A549 (cell line): ENCODE results near the gene MSN. TPM values are rescaled to one million over a fixed set of nuclear protein-coding genes. Genes with fewer than 3 reads are reported as not detected.
A peak's percentile ranks its signal among the peaks of the same experiment; 100 is the strongest.
"Not testable (repeated sequence)": the region's sequence is repeated elsewhere in the genome, so short reads cannot be mapped to it uniquely, and the experiment has no call there.

ENCODE experiments used
- ATAC-seq, 2 experiments: fragments of 200-7000 bp in 1 of 2; fragments of >200 bp in 1 of 2; cut with Nextera tagmentation in 1 of 2; cut with Tn5 transposase in 1 of 2; 3 replicates each; pipeline versions ENCODE4 v1.8.0 to v1.9.1; 2018 to 2020; ENCODE audit warnings: mild to moderate bottlenecking in 1 of 2, moderate library complexity in 1 of 2
- CTCF ChIA-PET: fragments of 300-600 bp; sonication (Branson Sonifier 250); formaldehyde crosslinking; extraction: SDS; loops from one replicate; lab custom pipeline; 2021; ENCODE audit warnings: antibody characterized with exemption, inconsistent platforms; lab: Yijun Ruan, JAX
- POLR2A ChIA-PET: fragments of 350-600 bp; formaldehyde crosslinking; extraction: SDS; loops from one replicate; lab custom pipeline; 2021; ENCODE audit warnings: antibody characterized with exemption, inconsistent platforms; lab: Yijun Ruan, JAX
- DNase-seq, 2 experiments: peaks; one replicate each; pipeline versions ENCODE4 v3.0.0 to v3.0.0-alpha.2; 2011 to 2016; ENCODE audit warnings: low read depth in 1 of 2, low spot score in 1 of 2
- FAIRE-seq: peaks from 2 replicates; lab custom pipeline; 2011; peaks lifted over from hg19 to GRCh38; lab: Jason Lieb, UNC
- H3K27ac ChIP-seq, 2 experiments: fragments of >200 bp; sonication (Bioruptor Twin); formaldehyde crosslinking; 3 replicates each; pipeline ENCODE4 v1.5.1; 2016 to 2017
- H3K4me1 ChIP-seq: fragments of >200 bp; sonication (Bioruptor Twin); formaldehyde crosslinking; 3 replicates; pipeline ENCODE4 v1.6.1; 2016
- H3K4me2 ChIP-seq: fragments of >200 bp; sonication (Bioruptor Twin); formaldehyde crosslinking; 3 replicates; pipeline ENCODE4 v1.6.1; 2016
- H3K4me3 ChIP-seq: fragments of >200 bp; sonication (Bioruptor Twin); formaldehyde crosslinking; 3 replicates; pipeline ENCODE4 v1.5.1; 2016
- H3K9me3 ChIP-seq: fragments of >200 bp; sonication (Bioruptor Twin); formaldehyde crosslinking; 3 replicates; pipeline ENCODE4 v1.6.1; 2016
- BHLHE40 ChIP-seq: IDR thresholded peaks from 2 replicates; pipeline ENCODE4 v1.6.1; 2012; ENCODE audit warnings: low read depth, low read length, inconsistent platforms
- CBX2 ChIP-seq: fragments of 200-600 bp; sonication (generic); IDR thresholded peaks from 2 replicates; pipeline ENCODE4 v1.6.1; 2016; ENCODE audit warnings: low read depth, mild to moderate bottlenecking, borderline replicate concordance
- CHD2 ChIP-seq: fragments of 150-350 bp; IDR thresholded peaks from 2 replicates; pipeline ENCODE4 v1.6.1; 2014; ENCODE audit warnings: low read length; ENCODE audit not compliant: partially characterized antibody
- ESRRA ChIP-seq: fragments of 150-350 bp; IDR thresholded peaks from 2 replicates; pipeline ENCODE4 v1.6.1; 2014; ENCODE audit warnings: mild to moderate bottlenecking, low read length, borderline replicate concordance
- FOSB ChIP-seq: fragments of 250-450 bp; sonication (Bioruptor Pico); IDR thresholded peaks from 2 replicates; pipeline ENCODE4 v1.5.0; 2020; ENCODE audit warnings: mild to moderate bottlenecking, moderate library complexity
- FOSL2 ChIP-seq, 2 experiments: fragments of 450-650 bp in 1 of 2; fragments of >200 bp in 1 of 2; sonication (Bioruptor Twin) in 1 of 2; formaldehyde crosslinking; IDR thresholded peaks; 2 replicates each; pipeline versions ENCODE4 v1.5.0 to v1.6.1; 2016 to 2020; ENCODE audit warnings: mild to moderate bottlenecking in 1 of 2, moderate library complexity in 1 of 2
- FOXS1 ChIP-seq: fragments of 250-450 bp; sonication (Bioruptor Pico); IDR thresholded peaks from 2 replicates; pipeline ENCODE4 v1.5.0; 2020; ENCODE audit warnings: mild to moderate bottlenecking, moderate library complexity
- HEYL ChIP-seq: fragments of 250-450 bp; sonication (Bioruptor Pico); IDR thresholded peaks from 2 replicates; pipeline ENCODE4 v1.8.0; 2021; ENCODE audit warnings: mild to moderate bottlenecking, moderate library complexity
- HOXA7 ChIP-seq: fragments of 250-450 bp; sonication (Bioruptor Pico); IDR thresholded peaks from 2 replicates; pipeline ENCODE4 v1.5.0; 2020; ENCODE audit warnings: mild to moderate bottlenecking, moderate library complexity
- HOXB13 ChIP-seq: fragments of 250-450 bp; sonication (Bioruptor Pico); IDR thresholded peaks from 2 replicates; pipeline ENCODE4 v1.5.0; 2020; ENCODE audit warnings: low read depth, mild to moderate bottlenecking, moderate library complexity
- KDM5A ChIP-seq: fragments of 200-600 bp; sonication (generic); IDR thresholded peaks from 2 replicates; pipeline ENCODE4 v1.6.1; 2016; ENCODE audit warnings: antibody characterized with exemption, mild to moderate bottlenecking
- NFE2L2 ChIP-seq: fragments of 150-350 bp; conservative IDR thresholded peaks from 2 replicates; pipeline ENCODE4 v1.6.1; 2014; ENCODE audit warnings: low read length
- PHF8 ChIP-seq: fragments of 200-600 bp; sonication (generic); IDR thresholded peaks from 2 replicates; pipeline ENCODE4 v1.6.1; 2016; ENCODE audit warnings: low read depth, mild to moderate bottlenecking, antibody characterized with exemption, moderate library complexity, borderline replicate concordance
- POLR2A ChIP-seq: IDR thresholded peaks from 2 replicates; pipeline ENCODE4 v1.6.1; 2012; ENCODE audit warnings: mild to moderate bottlenecking, low read length
- RAD21 ChIP-seq, 2 experiments: fragments of >200 bp in 1 of 2; sonication (Bioruptor Twin) in 1 of 2; formaldehyde crosslinking in 1 of 2; IDR thresholded peaks in 1 of 2; conservative IDR thresholded peaks in 1 of 2; 2 replicates in 1 of 2; 3 replicates in 1 of 2; pipeline ENCODE4 v1.6.1; 2012 to 2018; ENCODE audit warnings: inconsistent platforms in 1 of 2
- RARB ChIP-seq: fragments of 250-450 bp; sonication (Bioruptor Pico); IDR thresholded peaks from 2 replicates; pipeline ENCODE4 v1.8.0; 2021; ENCODE audit warnings: mild to moderate bottlenecking, moderate library complexity
- RNF2 ChIP-seq: fragments of 200-600 bp; sonication (generic); IDR thresholded peaks from 2 replicates; pipeline ENCODE4 v1.6.1; 2016; ENCODE audit warnings: low read depth, mild to moderate bottlenecking, antibody characterized with exemption, moderate library complexity, borderline replicate concordance
- TFCP2L1 ChIP-seq: fragments of 250-450 bp; sonication (Bioruptor Pico); IDR thresholded peaks from 2 replicates; pipeline ENCODE4 v1.5.0; 2021; ENCODE audit warnings: mild to moderate bottlenecking
- ZFP36 ChIP-seq: fragments of 450-650 bp; IDR thresholded peaks from 2 replicates; pipeline ENCODE4 v1.6.1; 2014; ENCODE audit warnings: borderline replicate concordance; ENCODE audit not compliant: partially characterized antibody
- ZNF302 ChIP-seq: fragments of 250-450 bp; sonication (Bioruptor Pico); IDR thresholded peaks from 2 replicates; pipeline ENCODE4 v1.9.0; 2021; ENCODE audit warnings: inconsistent platforms, mild to moderate bottlenecking, moderate library complexity
- ZSCAN20 ChIP-seq: fragments of 250-450 bp; sonication (Bioruptor Pico); IDR thresholded peaks from 2 replicates; pipeline ENCODE4 v1.8.0; 2022; ENCODE audit warnings: mild to moderate bottlenecking, moderate library complexity
- WGBS: methylation state at CpG from one replicate; pipeline ENCODE4 v1.1.6; 2017; ENCODE audit errors: missing lambda C conversion rate; 5-methylcytosine and 5-hydroxymethylcytosine counted together
- polyA plus RNA-seq, 4 experiments: library from polyadenylated mRNA; depleted of rRNA in 3 of 4; stranded (reverse); fragments of >200 nt; fragmentation: RNase III in 1 of 4; extraction: RNeasy Plus Mini Kit Qiagen cat#74134 plus additional on column Dnase treatment in 1 of 4; gene quantifications; 2 replicates in 3 of 4; 3 replicates in 1 of 4; pipeline ENCODE4 v1.2.3, GENCODE V29; 2011 to 2017
- TF ChIP-seq, protein P1 (sequence below): fragments of 200-600 bp; sonication (generic); IDR thresholded peaks from 2 replicates; pipeline ENCODE4 v1.6.1; 2016; ENCODE audit warnings: antibody characterized with exemption, mild to moderate bottlenecking, moderate library complexity
- TF ChIP-seq, protein P2 (sequence below): fragments of 250-450 bp; sonication (Bioruptor Pico); IDR thresholded peaks from 2 replicates; pipeline ENCODE4 v1.5.0; 2020; ENCODE audit warnings: low read depth, mild to moderate bottlenecking, moderate library complexity
- TF ChIP-seq, protein P3 (sequence below): fragments of 450-650 bp; IDR thresholded peaks from 2 replicates; pipeline ENCODE4 v1.6.1; 2014; ENCODE audit warnings: antibody characterized with exemption
- TF ChIP-seq, protein P4 (sequence below): fragments of >200 bp; sonication (Bioruptor Twin); formaldehyde crosslinking; IDR thresholded peaks from 3 replicates; pipeline ENCODE4 v1.5.1; 2016

Gene MSN
- polyA plus RNA-seq, 2 of the 4 experiments (the other 2 are of a cell fraction): 269 to 285 TPM

DNA sequence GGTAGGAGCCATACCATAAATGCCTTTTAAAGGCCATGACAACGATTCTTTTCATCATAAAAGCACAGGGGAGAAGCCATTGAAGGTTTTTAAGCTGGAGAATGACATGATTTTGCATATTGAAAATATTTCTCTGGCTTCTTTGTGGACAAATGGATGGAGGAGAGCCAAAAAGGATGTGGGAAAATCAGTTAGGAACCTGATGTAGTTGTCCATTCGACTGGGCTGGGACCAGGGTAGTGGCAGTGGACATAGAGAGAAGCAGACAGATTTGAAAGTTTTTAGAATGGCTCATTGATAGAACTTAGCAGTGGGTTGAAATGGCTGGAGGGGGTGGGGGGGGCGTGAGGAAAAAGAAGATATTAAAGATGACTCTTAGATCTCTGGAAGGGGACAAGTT is 19.7 kb upstream of the MSN start:
- no peak for FAIRE-seq
- no peak for DNase-seq
- no peak for ATAC-seq
- H3K4me2 ChIP-seq: no peak overlapping the region
- H3K4me1 ChIP-seq: peaks cover 31% of the 10 kb centered on the region
- ChIA-PET POLR2A (no interaction called here), CTCF (no interaction called here)
- TF ChIP-seq HOXB13 (no peak), ESRRA (no peak), RARB (no peak), ZSCAN20 (CRISPR knock-in tag) (no peak), PHF8 (no peak), POLR2A (no peak), CHD2 (no peak), FOSB (no peak), KDM5A (no peak), FOXS1 (CRISPR knock-in tag) (no peak)
- TF ChIP-seq, protein P1, sequence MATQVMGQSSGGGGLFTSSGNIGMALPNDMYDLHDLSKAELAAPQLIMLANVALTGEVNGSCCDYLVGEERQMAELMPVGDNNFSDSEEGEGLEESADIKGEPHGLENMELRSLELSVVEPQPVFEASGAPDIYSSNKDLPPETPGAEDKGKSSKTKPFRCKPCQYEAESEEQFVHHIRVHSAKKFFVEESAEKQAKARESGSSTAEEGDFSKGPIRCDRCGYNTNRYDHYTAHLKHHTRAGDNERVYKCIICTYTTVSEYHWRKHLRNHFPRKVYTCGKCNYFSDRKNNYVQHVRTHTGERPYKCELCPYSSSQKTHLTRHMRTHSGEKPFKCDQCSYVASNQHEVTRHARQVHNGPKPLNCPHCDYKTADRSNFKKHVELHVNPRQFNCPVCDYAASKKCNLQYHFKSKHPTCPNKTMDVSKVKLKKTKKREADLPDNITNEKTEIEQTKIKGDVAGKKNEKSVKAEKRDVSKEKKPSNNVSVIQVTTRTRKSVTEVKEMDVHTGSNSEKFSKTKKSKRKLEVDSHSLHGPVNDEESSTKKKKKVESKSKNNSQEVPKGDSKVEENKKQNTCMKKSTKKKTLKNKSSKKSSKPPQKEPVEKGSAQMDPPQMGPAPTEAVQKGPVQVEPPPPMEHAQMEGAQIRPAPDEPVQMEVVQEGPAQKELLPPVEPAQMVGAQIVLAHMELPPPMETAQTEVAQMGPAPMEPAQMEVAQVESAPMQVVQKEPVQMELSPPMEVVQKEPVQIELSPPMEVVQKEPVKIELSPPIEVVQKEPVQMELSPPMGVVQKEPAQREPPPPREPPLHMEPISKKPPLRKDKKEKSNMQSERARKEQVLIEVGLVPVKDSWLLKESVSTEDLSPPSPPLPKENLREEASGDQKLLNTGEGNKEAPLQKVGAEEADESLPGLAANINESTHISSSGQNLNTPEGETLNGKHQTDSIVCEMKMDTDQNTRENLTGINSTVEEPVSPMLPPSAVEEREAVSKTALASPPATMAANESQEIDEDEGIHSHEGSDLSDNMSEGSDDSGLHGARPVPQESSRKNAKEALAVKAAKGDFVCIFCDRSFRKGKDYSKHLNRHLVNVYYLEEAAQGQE: no peak
- TF ChIP-seq, protein P2, sequence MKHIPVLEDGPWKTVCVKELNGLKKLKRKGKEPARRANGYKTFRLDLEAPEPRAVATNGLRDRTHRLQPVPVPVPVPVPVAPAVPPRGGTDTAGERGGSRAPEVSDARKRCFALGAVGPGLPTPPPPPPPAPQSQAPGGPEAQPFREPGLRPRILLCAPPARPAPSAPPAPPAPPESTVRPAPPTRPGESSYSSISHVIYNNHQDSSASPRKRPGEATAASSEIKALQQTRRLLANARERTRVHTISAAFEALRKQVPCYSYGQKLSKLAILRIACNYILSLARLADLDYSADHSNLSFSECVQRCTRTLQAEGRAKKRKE (CRISPR knock-in tag): no peak
- TF ChIP-seq, all 56 proteins: peak for 0
- Histone ChIP-seq H3K27ac (no peak overlapping the region), H3K4me3 (no peak overlapping the region), H3K9me3 (no peaks in the 10 kb centered on the region)
- 34% methylated on average over 3 of the region's 3 CpGs for WGBS

DNA sequence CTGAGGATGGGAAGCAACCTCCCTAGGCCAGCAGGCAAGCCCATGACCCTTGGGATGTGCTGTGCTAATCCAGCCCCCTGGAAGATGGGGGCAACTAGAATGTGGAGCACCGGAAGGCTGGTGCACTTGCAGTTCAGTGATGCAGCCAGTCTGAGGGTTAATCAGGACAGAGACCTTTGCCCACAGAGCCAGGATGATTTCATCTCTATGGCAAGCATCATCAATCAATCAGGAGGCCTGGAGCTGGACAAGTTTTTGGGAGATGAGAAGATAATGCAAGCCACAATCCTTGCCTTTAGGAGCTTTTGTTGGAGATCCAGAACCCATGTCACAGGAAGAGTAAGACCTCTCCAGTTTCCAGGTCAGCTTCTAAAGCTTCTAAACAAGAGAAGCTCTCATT is 15.4 kb upstream of the MSN start:
- DNase-seq (no peak), FAIRE-seq (no peak), ATAC-seq (no peak)
- H3K4me1 ChIP-seq: no peaks in the 10 kb centered on the region; the same call in 2 of the 3 replicates
- no peak for TF ChIP-seq TFCP2L1
- TF ChIP-seq, protein P3, sequence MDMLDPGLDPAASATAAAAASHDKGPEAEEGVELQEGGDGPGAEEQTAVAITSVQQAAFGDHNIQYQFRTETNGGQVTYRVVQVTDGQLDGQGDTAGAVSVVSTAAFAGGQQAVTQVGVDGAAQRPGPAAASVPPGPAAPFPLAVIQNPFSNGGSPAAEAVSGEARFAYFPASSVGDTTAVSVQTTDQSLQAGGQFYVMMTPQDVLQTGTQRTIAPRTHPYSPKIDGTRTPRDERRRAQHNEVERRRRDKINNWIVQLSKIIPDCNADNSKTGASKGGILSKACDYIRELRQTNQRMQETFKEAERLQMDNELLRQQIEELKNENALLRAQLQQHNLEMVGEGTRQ: no peak
- no peak for TF ChIP-seq ZNF302 (CRISPR knock-in tag)
- no peak for TF ChIP-seq FOSL2 (IDR thresholded peaks at IDR 0.05)
- no peak for TF ChIP-seq FOSL2 (CRISPR knock-in tag; IDR thresholded peaks at IDR 0.05)
- TF ChIP-seq, protein P4, sequence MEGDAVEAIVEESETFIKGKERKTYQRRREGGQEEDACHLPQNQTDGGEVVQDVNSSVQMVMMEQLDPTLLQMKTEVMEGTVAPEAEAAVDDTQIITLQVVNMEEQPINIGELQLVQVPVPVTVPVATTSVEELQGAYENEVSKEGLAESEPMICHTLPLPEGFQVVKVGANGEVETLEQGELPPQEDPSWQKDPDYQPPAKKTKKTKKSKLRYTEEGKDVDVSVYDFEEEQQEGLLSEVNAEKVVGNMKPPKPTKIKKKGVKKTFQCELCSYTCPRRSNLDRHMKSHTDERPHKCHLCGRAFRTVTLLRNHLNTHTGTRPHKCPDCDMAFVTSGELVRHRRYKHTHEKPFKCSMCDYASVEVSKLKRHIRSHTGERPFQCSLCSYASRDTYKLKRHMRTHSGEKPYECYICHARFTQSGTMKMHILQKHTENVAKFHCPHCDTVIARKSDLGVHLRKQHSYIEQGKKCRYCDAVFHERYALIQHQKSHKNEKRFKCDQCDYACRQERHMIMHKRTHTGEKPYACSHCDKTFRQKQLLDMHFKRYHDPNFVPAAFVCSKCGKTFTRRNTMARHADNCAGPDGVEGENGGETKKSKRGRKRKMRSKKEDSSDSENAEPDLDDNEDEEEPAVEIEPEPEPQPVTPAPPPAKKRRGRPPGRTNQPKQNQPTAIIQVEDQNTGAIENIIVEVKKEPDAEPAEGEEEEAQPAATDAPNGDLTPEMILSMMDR: no peak
- TF ChIP-seq NFE2L2: no peak
- TF ChIP-seq FOSB: no peak
- no peak for TF ChIP-seq BHLHE40
- TF ChIP-seq CBX2: no peak
- no peak for TF ChIP-seq HEYL (CRISPR knock-in tag)
- no peak for TF ChIP-seq CHD2
- TF ChIP-seq HOXA7 (CRISPR knock-in tag): no peak
- no peak for TF ChIP-seq RAD21 (conservative IDR thresholded peaks at IDR 0.05 in 1 of 2, IDR thresholded peaks at IDR 0.05 in 1 of 2)
- no peak for TF ChIP-seq RNF2
- no peak for TF ChIP-seq ZFP36
- H3K4me3 ChIP-seq: no peak overlapping the region
- no peak overlapping the region for H3K4me2 ChIP-seq
- POLR2A ChIA-PET: no interaction called here
- H3K9me3 ChIP-seq: no peaks in the 10 kb centered on the region
- no CpG with 5 or more reads among the region's 1 CpG for WGBS
- CTCF ChIA-PET: interaction anchor here (1.6 kb wide), 1 partner anchor 12 kb away, joined by 5 read pairs; no protein-coding TSS in a partner anchor
- H3K27ac ChIP-seq: no peak overlapping the region

DNA sequence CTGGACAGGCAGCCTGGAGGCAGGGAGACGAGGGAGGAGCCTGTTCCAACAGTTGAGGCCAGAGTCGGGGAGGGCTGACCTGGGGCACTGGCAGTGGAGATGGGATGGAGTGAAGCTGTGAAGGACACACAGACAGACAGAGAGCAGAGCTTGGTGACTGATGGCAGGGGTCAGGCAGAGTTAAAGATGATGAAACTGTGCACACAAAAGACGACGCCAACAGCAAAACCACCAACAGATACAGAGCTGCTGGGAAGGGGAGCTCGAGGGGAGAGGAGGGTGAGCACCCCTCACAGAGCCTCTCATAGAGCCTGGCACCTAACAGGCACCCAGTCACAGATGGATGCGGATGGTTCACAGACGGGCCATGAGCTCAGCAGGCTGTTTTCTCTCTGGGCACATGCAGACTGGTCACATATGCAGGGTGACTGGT is 10.4 kb upstream of the MSN start:
- POLR2A ChIA-PET: interaction anchor here (1.8 kb wide), 1 partner anchor 10 kb away, joined by 5 read pairs; no protein-coding TSS in a partner anchor
- H3K4me3 ChIP-seq, H3K4me2 ChIP-seq, DNase-seq, H3K27ac ChIP-seq, H3K9me3 ChIP-seq, H3K4me1 ChIP-seq: not testable (repeated sequence)
- CTCF ChIA-PET: interaction anchor here (1.4 kb wide), 1 partner anchor 57 kb away, joined by 3 read pairs; no protein-coding TSS in a partner anchor
- FAIRE-seq (peak; percentile 63), ATAC-seq (peak; percentile 46 to 54; a peak in 4 of 6 replicates)
- 55% methylated on average over 5 of the region's 7 CpGs for WGBS
